Neural crest cell (in vitro differentiated cells): Measurements from ENCODE around the gene CHRNA1. TPM values are rescaled to one million over a fixed set of nuclear protein-coding genes. Genes with fewer than 3 reads are reported as not detected.

ENCODE experiments used
- DNase-seq: peaks from one replicate; pipeline ENCODE4 v3.0.0; 2021; ENCODE audit warnings: low read depth, mixed read lengths, low spot score
- H3K27ac Mint-ChIP-seq: one replicate; pipeline ENCODE4 v1.8.0; 2021; ENCODE audit warnings: mild to moderate bottlenecking, mixed read lengths; ENCODE audit not compliant: unreplicated experiment
- H3K27me3 Mint-ChIP-seq: 2 replicates; pipeline ENCODE4 v1.8.0; 2021; ENCODE audit warnings: low read depth, mild to moderate bottlenecking, mixed read lengths
- H3K36me3 Mint-ChIP-seq: 2 replicates; pipeline ENCODE4 v1.8.0; 2021; ENCODE audit warnings: low read depth, mild to moderate bottlenecking, mixed read lengths
- H3K4me1 Mint-ChIP-seq: 2 replicates; pipeline ENCODE4 v1.8.0; 2021; ENCODE audit warnings: mixed read lengths
- H3K4me3 Mint-ChIP-seq: one replicate; pipeline ENCODE4 v1.8.0; 2021; ENCODE audit warnings: mild to moderate bottlenecking, mixed read lengths
- H3K9me3 Mint-ChIP-seq: 2 replicates; pipeline ENCODE4 v1.8.0; 2021; ENCODE audit warnings: mixed read lengths
- total RNA-seq: library from RNA; stranded (reverse); gene quantifications from 2 replicates; pipeline ENCODE4 v1.2.1, GENCODE V29; 2021
- TF ChIP-seq, protein P1 (sequence below): fragments of 200-600 bp; sonication (generic); conservative IDR thresholded peaks from 2 replicates; pipeline ENCODE4 v1.5.0; 2021; ENCODE audit warnings: antibody characterized with exemption, mild to moderate bottlenecking

The CHRNA1 gene
- total RNA-seq, 1 donor from 2014 or later, result not detected

DNA sequence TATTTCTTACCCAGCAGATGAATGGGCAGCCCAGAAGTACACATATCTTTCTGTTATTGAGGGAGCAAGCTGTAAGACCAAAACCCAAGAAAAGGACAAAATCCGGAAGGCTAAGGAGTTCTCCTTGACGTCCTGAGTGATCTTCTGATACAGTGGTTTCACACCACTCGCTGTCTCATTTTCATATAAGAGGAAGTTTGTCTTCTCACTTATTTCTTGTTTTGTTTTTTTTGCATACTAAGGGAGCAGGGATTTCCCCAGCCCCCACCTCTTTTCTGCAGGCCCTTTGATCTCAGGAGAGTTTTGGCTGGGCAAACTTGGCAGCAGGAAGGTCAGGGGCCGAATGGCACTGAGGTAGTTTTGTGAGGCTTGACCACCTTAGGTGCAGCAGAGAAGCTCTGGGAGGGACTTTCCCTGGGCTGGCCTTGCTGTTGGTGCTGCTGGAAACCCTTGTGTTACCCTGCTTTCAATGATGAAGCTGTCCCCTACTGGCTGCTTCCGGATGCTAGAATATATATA is 13.3 kb downstream of the CHRNA1 start:
- Mint-ChIP-seq H3K4me3 (no peak overlapping the region), H3K4me1 (peaks cover 4% of the 10 kb centered on the region), H3K36me3 (no peaks in the 10 kb centered on the region), H3K9me3 (no peaks in the 10 kb centered on the region), H3K27ac (no peak overlapping the region), H3K27me3 (no peaks in the 10 kb centered on the region)
- no peak for DNase-seq
- TF ChIP-seq, protein P1, sequence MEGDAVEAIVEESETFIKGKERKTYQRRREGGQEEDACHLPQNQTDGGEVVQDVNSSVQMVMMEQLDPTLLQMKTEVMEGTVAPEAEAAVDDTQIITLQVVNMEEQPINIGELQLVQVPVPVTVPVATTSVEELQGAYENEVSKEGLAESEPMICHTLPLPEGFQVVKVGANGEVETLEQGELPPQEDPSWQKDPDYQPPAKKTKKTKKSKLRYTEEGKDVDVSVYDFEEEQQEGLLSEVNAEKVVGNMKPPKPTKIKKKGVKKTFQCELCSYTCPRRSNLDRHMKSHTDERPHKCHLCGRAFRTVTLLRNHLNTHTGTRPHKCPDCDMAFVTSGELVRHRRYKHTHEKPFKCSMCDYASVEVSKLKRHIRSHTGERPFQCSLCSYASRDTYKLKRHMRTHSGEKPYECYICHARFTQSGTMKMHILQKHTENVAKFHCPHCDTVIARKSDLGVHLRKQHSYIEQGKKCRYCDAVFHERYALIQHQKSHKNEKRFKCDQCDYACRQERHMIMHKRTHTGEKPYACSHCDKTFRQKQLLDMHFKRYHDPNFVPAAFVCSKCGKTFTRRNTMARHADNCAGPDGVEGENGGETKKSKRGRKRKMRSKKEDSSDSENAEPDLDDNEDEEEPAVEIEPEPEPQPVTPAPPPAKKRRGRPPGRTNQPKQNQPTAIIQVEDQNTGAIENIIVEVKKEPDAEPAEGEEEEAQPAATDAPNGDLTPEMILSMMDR, result no peak

DNA sequence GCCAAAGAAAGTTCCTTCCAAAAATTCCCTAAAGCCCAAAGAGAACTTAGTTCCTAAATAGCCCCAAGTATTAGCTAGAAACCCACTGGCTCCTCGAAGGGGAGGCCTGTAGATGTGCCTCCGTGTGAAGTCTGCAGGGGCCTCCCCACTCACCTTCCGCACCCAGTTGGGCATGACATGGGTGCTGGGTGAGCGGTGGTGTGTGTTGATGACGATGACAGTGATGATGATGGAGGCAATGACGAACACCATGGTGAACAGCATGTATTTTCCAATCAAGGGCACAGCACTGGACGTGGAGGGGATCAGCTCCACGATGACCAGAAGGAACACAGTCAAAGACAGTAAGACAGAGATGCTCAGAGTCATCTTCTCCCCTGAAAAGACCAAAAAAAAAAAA is 14.5 kb downstream of the CHRNA1 start:
- Mint-ChIP-seq H3K27ac (no peak overlapping the region), H3K36me3 (no peaks in the 10 kb centered on the region), H3K27me3 (no peaks in the 10 kb centered on the region), H3K9me3 (no peaks in the 10 kb centered on the region), H3K4me3 (no peak overlapping the region), H3K4me1 (peaks cover 4% of the 10 kb centered on the region)
- DNase-seq, result no peak
- TF ChIP-seq, protein P1, result no peak

DNA sequence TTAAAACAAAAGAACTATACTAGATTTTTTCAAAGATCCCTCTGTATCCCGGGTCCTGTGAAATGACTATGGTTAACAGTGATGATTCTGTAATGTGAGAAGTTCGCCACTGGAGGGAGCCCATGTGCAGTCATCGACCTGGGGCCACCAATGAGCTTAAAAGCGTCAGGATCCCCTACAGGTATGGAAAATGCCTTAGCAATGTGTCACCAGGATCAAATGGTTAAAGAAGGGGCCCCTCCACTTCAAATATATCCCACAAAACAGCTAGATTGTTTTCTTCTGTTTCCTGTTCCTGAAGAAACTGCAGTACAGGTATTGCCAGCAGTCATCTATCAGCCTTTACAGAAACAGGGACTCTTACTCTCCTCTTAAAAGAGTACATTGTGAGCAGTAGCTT is 15.3 kb downstream of the CHRNA1 start:
- no peak overlapping the region for H3K4me3 Mint-ChIP-seq
- H3K27me3 Mint-ChIP-seq, result no peaks in the 10 kb centered on the region

DNA sequence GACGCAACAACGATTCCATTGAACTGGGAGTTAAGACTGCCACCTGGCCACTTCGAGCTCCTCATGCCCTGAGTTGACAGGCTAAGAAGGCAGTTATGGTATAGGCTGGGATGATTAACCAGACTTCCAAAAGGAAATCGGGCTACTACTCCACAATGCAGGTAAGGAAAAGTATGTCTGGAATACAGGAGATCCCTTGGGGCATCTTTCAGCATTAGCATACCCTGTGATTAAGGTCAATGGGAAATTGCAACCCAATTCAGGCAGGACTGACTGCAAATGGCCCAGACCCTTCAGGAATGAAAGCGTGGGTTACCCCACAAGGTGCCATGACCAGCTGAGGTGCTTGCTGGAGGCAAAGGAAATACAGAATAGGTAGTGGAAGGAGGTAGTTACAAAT is 19.1 kb downstream of the CHRNA1 start:
- Mint-ChIP-seq H3K4me1 (peaks cover 4% of the 10 kb centered on the region), H3K27ac (no peak overlapping the region), H3K9me3 (no peaks in the 10 kb centered on the region), H3K27me3 (no peaks in the 10 kb centered on the region), H3K36me3 (no peaks in the 10 kb centered on the region), H3K4me3 (no peak overlapping the region)
- no peak for DNase-seq
- TF ChIP-seq, protein P1, result no peak

More for the DNA sequence above, 15.3 kb downstream of the CHRNA1 start:
- Mint-ChIP-seq H3K36me3 (no peaks in the 10 kb centered on the region), H3K4me1 (peaks cover 4% of the 10 kb centered on the region), H3K9me3 (no peaks in the 10 kb centered on the region), H3K27ac (peak overlapping the region; percentile 67)
- TF ChIP-seq, protein P1, result peak; percentile 83
- peak; percentile 77 for DNase-seq

DNA sequence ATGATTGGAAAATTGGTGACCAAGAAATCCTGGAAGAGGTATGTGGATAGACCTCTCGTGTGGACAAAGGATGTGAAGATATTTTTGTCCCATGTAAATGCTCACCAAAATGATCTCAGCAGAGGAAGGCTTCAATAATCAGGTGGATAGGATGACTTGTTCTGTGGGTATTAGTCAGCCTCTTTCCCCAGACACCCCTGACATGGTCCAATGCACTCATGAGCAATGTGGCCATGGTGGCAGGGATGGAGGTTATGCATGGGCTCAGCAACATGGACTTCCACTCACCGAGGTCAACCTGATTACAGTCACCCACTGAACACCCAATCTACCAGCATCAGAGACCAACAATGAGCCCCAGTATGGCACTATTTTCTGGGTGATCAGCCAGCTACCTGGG is 20.2 kb downstream of the CHRNA1 start:
- Mint-ChIP-seq H3K36me3 (no peaks in the 10 kb centered on the region), H3K4me3 (no peak overlapping the region), H3K4me1 (peaks cover 4% of the 10 kb centered on the region), H3K27me3 (no peaks in the 10 kb centered on the region), H3K9me3 (no peaks in the 10 kb centered on the region), H3K27ac (no peak overlapping the region)
- DNase-seq, result no peak
- TF ChIP-seq, protein P1, result no peak
